SU-DHL-6 (cell line): ENCODE results near the gene ARHGAP44.

ENCODE experiments used
- EZH2phosphoT487 ChIP-seq: fragments of 200-600 bp; sonication (generic), shearing (Covaris generic); conservative IDR thresholded peaks from 2 replicates; pipeline ENCODE4 v1.6.1; 2018; ENCODE audit warnings: mild to moderate bottlenecking, antibody characterized with exemption, low read length, moderate library complexity, mixed read lengths
- TF ChIP-seq, protein P1 (sequence below): fragments of 200-600 bp; sonication (generic); IDR thresholded peaks from one replicate; pipeline ENCODE4 v1.5.1; 2017; ENCODE audit warnings: antibody characterized with exemption, mild to moderate bottlenecking, low read length, moderate library complexity; ENCODE audit not compliant: insufficient read depth, poor library complexity, severe bottlenecking

DNA sequence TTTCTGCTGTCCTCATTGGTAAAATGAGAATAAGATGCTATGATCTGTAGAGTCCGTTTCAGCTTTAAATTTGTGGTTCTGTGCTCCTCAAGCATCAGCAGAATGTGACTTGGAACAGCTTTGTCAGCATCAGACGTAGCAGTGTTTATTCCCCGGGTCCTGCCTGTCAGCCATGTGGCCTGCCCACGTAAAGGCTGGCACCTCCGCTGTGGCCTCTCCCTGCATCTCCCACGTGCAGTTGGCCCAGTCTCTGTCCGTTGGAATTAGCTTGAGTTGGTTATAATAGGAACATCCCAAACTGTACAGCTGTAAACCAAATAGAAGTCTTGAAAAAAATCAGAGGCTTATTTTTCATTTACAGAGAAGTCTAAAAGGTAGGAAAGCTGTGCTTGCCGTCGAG, 61.7 kb downstream of the ARHGAP44 start:
- TF ChIP-seq, protein P1, sequence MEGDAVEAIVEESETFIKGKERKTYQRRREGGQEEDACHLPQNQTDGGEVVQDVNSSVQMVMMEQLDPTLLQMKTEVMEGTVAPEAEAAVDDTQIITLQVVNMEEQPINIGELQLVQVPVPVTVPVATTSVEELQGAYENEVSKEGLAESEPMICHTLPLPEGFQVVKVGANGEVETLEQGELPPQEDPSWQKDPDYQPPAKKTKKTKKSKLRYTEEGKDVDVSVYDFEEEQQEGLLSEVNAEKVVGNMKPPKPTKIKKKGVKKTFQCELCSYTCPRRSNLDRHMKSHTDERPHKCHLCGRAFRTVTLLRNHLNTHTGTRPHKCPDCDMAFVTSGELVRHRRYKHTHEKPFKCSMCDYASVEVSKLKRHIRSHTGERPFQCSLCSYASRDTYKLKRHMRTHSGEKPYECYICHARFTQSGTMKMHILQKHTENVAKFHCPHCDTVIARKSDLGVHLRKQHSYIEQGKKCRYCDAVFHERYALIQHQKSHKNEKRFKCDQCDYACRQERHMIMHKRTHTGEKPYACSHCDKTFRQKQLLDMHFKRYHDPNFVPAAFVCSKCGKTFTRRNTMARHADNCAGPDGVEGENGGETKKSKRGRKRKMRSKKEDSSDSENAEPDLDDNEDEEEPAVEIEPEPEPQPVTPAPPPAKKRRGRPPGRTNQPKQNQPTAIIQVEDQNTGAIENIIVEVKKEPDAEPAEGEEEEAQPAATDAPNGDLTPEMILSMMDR, result no peak
- no peak for TF ChIP-seq EZH2phosphoT487
